GM12875 (cell line): ENCODE results near the gene IPO9.

Source experiments
- H3K4me3 ChIP-seq: one replicate; pipeline ENCODE4 v1.5.1; 2011; ENCODE audit warnings: low read depth, low read length, control low read depth
- TF ChIP-seq, protein P1 (sequence below): IDR thresholded peaks from 2 replicates; pipeline ENCODE4 v1.5.1; 2011; ENCODE audit warnings: low read depth, mild to moderate bottlenecking, control low read depth, inconsistent platforms, low read length, moderate library complexity, borderline replicate concordance; ENCODE audit not compliant: insufficient read depth

IPO9 gene

GRCh38 chr1:201820413-201820812 is 8.5 kb upstream of the IPO9 start:
- TF ChIP-seq, protein P1, sequence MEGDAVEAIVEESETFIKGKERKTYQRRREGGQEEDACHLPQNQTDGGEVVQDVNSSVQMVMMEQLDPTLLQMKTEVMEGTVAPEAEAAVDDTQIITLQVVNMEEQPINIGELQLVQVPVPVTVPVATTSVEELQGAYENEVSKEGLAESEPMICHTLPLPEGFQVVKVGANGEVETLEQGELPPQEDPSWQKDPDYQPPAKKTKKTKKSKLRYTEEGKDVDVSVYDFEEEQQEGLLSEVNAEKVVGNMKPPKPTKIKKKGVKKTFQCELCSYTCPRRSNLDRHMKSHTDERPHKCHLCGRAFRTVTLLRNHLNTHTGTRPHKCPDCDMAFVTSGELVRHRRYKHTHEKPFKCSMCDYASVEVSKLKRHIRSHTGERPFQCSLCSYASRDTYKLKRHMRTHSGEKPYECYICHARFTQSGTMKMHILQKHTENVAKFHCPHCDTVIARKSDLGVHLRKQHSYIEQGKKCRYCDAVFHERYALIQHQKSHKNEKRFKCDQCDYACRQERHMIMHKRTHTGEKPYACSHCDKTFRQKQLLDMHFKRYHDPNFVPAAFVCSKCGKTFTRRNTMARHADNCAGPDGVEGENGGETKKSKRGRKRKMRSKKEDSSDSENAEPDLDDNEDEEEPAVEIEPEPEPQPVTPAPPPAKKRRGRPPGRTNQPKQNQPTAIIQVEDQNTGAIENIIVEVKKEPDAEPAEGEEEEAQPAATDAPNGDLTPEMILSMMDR = no peak
- no peak overlapping the region for H3K4me3 ChIP-seq

DNA sequence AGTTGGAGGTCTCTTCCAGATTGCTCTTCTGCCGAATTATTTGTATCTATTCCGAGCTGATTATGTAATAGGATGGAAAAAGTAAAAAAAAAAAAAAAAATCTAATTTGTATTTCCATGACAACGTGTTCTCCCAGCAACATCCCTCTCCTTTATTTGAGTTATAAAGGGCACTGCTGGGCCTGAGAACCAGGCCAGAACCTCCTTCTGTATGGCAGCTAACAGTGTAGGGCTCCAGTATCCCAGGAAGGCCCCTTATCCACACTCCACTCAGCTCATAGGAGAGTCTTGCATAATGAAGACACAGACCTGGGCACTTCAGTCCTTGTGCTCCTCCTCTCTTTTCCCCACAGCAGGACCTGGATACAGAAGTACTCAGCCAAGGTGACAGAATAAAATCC is 3.7 kb upstream of the IPO9 start:
- TF ChIP-seq, protein P1 = no peak
- no peak overlapping the region for H3K4me3 ChIP-seq

DNA sequence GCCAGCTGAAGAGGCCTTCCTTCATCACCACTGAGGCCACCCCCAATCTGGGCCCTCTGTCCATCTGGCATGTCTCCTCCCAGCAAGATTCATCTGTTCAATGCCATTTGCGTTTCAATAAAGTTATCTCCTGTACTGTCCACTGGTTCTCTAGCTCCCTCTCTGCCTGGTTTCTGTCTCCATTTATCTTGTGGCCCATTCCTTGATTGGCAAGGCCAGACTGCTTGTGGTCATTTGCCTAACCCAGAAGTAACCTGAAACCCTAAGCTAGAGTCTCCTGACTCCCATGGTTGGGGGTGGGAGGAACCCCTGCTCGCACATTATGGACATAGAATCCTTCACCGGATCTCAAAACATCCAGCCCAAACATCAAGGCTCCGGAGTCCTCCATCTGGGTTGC is 2.1 kb upstream of the IPO9 start:
- H3K4me3 ChIP-seq = no peak overlapping the region
- TF ChIP-seq, protein P1 = no peak

DNA sequence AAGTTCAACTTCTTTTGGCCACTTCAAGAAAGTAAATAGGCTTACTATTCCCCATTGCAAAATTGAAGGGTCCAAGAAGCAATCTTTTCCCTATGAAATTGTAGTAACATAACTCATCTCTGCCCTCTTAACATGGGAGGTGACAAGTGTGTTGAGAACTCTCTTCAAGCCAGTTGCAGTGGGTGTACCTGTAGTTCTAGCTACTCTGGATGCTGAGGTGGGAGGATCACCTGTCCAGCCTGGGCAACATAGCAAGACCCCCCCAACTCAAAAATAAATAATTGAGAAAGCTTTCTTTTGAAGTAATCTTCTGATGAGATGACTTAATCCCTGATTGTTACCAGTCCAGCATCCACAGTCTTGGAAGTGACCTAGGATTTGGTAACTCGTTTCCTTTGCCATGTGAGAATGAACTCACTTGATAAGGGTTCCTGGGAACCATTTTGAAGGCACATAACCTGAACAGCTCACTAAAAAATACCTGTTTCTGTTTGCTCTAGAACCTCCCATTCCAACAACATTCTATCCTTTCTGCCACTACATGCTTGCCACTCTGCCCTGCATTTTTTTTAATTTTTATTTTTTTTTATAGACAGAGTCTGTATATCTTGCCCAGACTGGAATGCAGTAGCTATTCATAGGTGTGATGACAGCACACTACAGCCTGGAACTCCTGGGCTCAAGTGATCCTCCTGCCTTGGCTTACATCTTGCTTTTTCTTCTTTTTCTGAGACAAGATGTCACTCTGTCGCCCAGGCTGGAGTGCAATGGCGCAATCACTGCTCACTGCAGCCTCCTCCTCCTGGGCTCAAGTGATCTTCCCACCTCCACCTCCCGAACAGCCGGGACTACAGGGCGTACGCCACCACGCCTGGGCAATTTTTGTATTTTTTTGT is 1.4 kb upstream of the IPO9 start:
- TF ChIP-seq, protein P1 = no peak
- no peak overlapping the region for H3K4me3 ChIP-seq

DNA sequence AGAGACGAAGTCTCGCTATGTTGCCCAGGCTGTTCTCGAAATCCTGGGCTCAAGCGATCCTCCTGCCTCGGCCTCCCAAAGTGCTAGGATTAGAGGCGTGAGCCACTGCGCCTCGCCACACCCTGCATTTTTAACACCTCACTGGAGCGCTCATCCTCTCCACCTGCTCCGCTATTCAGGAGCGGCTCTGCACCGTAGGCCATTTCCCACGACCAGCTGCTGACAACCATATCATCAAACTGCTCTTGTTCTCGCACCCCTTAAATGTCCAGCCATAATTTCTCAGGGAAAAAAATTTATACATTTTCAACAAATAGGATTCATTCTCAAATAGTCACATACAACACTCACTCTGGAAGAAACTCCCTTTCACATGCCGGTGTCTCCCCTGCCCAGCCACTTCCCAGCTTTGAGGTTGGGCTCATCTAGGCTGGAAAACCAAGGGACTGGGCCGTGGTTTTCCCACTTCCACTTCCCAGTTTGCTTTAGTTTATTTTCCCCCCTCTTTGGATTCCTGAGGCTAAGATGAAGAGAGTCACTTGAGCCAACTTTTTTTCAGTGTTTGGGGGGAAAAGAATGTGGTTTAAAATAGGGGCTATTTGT is 639 bp upstream of the IPO9 start:
- TF ChIP-seq, protein P1 = no peak
- H3K4me3 ChIP-seq = no peak overlapping the region

DNA sequence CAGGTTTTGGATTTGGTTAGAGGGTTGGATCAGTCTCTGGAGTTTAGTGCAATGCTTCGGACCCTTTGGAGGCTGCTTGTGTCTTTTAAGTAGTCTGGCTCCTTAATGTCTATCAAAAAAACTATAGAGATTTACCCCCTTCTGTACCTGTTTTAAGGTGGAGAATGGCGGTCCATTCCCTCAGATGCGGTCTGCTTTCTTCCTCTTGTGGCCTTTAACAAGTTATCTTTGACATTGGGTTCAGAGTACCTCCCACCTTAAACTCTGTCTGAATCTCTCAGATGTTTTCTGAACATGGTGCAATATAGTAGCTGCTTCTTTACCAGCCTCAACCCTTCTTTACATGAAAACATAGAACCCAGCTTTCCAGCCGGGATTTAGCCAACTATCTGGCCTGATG is 2.4 kb downstream of the IPO9 start:
- TF ChIP-seq, protein P1 = no peak
- no peak overlapping the region for H3K4me3 ChIP-seq

DNA sequence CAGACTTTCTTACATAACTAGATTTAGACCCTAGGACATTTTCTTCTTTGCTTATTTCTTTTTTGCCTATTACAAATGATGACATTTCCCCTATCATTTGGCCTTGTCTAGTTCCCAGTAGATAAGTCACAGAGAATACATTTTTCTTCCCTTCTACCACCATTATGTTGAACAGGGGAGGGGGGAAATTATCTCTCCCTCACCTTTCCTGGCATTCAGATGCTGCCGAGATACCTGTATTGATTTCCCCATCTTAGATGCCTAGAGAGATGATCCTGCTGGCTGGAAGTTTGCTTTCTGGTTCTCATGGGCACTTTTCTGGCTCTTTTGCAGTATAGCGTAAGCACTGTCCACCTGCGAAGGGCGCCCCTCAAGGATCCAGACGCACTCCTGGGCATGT is 5.7 kb downstream of the IPO9 start:
- TF ChIP-seq, protein P1 = no peak

More for the DNA sequence above, 5.7 kb downstream of the IPO9 start:
- no peak overlapping the region for H3K4me3 ChIP-seq
